Trophoblast cell (in vitro differentiated cells and primary cell): ENCODE data around the gene EML4.

ENCODE experiments used
- DNase-seq, 2 donors: peaks; one replicate each; pipeline ENCODE4 v3.0.0-alpha.2; 2016
- H2AFZ ChIP-seq: 2 replicates; pipeline ENCODE4 v1.6.1; 2013; ENCODE audit warnings: low read length, moderate library complexity, mild to moderate bottlenecking; ENCODE audit not compliant: insufficient read depth, poor library complexity
- H2AK5ac ChIP-seq: 2 replicates; pipeline ENCODE4 v1.6.1; 2013; ENCODE audit warnings: mild to moderate bottlenecking, low read length
- H2BK120ac ChIP-seq: 2 replicates; pipeline ENCODE4 v1.6.1; 2013; ENCODE audit warnings: low read length, mild to moderate bottlenecking, moderate library complexity; ENCODE audit not compliant: insufficient read depth, poor library complexity
- H2BK12ac ChIP-seq: 2 replicates; pipeline ENCODE4 v1.6.1; 2013; ENCODE audit warnings: mild to moderate bottlenecking, low read length, moderate library complexity
- H2BK5ac ChIP-seq: 2 replicates; pipeline ENCODE4 v1.6.1; 2013; ENCODE audit warnings: low read length, low read depth, moderate library complexity, mild to moderate bottlenecking; ENCODE audit not compliant: poor library complexity
- H3K14ac ChIP-seq: 2 replicates; pipeline ENCODE4 v1.6.1; 2013; ENCODE audit warnings: mild to moderate bottlenecking, low read length
- H3K18ac ChIP-seq: 2 replicates; pipeline ENCODE4 v1.6.1; 2013; ENCODE audit warnings: mild to moderate bottlenecking, low read length
- H3K23ac ChIP-seq: 2 replicates; pipeline ENCODE4 v1.6.1; 2013; ENCODE audit warnings: low read length
- H3K27ac ChIP-seq: 2 replicates; pipeline ENCODE4 v1.5.1; 2013; ENCODE audit warnings: low read depth, mild to moderate bottlenecking, inconsistent platforms, low read length, moderate library complexity
- H3K27me3 ChIP-seq: 2 replicates; pipeline ENCODE4 v1.6.1; 2013; ENCODE audit warnings: inconsistent platforms, mild to moderate bottlenecking, low read length, moderate library complexity; ENCODE audit not compliant: insufficient read depth
- H3K36me3 ChIP-seq, 2 experiments: 1 replicate in 1 of 2; 2 replicates in 1 of 2; pipeline ENCODE4 v1.6.1; 2013; ENCODE audit warnings: low read length in 2 of 2, mild to moderate bottlenecking in 2 of 2, moderate library complexity in 1 of 2; ENCODE audit not compliant: insufficient read depth in 2 of 2, control insufficient read depth in 1 of 2
- H3K4ac ChIP-seq: 2 replicates; pipeline ENCODE4 v1.6.1; 2013; ENCODE audit warnings: low read depth, mild to moderate bottlenecking, low read length, moderate library complexity
- H3K4me1 ChIP-seq, 2 experiments: 1 replicate in 1 of 2; 2 replicates in 1 of 2; pipeline ENCODE4 v1.6.1; 2013; ENCODE audit warnings: low read length in 2 of 2, mild to moderate bottlenecking in 2 of 2, moderate library complexity in 1 of 2; ENCODE audit not compliant: insufficient read depth in 2 of 2, control insufficient read depth in 1 of 2
- H3K4me2 ChIP-seq: 2 replicates; pipeline ENCODE4 v1.6.1; 2013; ENCODE audit warnings: inconsistent platforms, mild to moderate bottlenecking, low read length, moderate library complexity
- H3K4me3 ChIP-seq: 2 replicates; pipeline ENCODE4 v1.5.1; 2013; ENCODE audit warnings: mild to moderate bottlenecking, low read depth, low read length, inconsistent platforms
- H3K79me1 ChIP-seq: one replicate; pipeline ENCODE4 v1.6.1; 2013; ENCODE audit warnings: low read length
- H3K79me2 ChIP-seq: 2 replicates; pipeline ENCODE4 v1.6.1; 2013; ENCODE audit warnings: low read length, mild to moderate bottlenecking; ENCODE audit not compliant: control insufficient read depth, insufficient read depth, poor library complexity
- H3K9ac ChIP-seq: 2 replicates; pipeline ENCODE4 v1.6.1; 2013; ENCODE audit warnings: mild to moderate bottlenecking, low read length
- H3K9me3 ChIP-seq: 2 replicates; pipeline ENCODE4 v1.6.1; 2013; ENCODE audit warnings: low read depth, mild to moderate bottlenecking, control low read depth, inconsistent platforms, low read length; ENCODE audit not compliant: insufficient read depth
- H4K12ac ChIP-seq: 2 replicates; pipeline ENCODE4 v1.6.1; 2013; ENCODE audit warnings: low read depth, mild to moderate bottlenecking, low read length, moderate library complexity
- H4K8ac ChIP-seq: 2 replicates; pipeline ENCODE4 v1.6.1; 2013; ENCODE audit warnings: low read depth, mild to moderate bottlenecking, low read length, moderate library complexity
- H4K91ac ChIP-seq: one replicate; pipeline ENCODE4 v1.6.1; 2013; ENCODE audit warnings: low read depth, mild to moderate bottlenecking, low read length, moderate library complexity
- WGBS: extraction: QIAGEN DNeasy Blood & Tissue Kit; methylation state at CpG from one replicate; pipeline ENCODE4 v1.1.7; 2013; ENCODE audit warnings: missing lambda C conversion rate; ENCODE audit not compliant: insufficient read length, insufficient coverage; ENCODE audit errors: extremely low coverage; 5-methylcytosine and 5-hydroxymethylcytosine counted together

Gene EML4

GRCh38 chr2:42233976-42234441, 64.9 kb downstream of the EML4 start:
- no peaks in the 10 kb centered on the region for H3K36me3 ChIP-seq
- no peak overlapping the region for H4K91ac ChIP-seq
- H3K18ac ChIP-seq: no peak overlapping the region
- no peak overlapping the region for H3K14ac ChIP-seq
- H2BK120ac ChIP-seq: no peak overlapping the region
- H2AK5ac ChIP-seq: no peak overlapping the region
- no peaks in the 10 kb centered on the region for H3K79me1 ChIP-seq
- H3K27ac ChIP-seq: peak overlapping the region; percentile 31
- H2BK5ac ChIP-seq: no peak overlapping the region
- H3K9me3 ChIP-seq: no peaks in the 10 kb centered on the region
- WGBS: no CpG with 5 or more reads among the region's 5 CpGs
- no peak overlapping the region for H3K4me3 ChIP-seq
- no peak overlapping the region for H3K23ac ChIP-seq
- H3K4ac ChIP-seq: no peak overlapping the region
- peak overlapping the region; percentile 39 for H3K4me2 ChIP-seq
- no peak overlapping the region for H4K12ac ChIP-seq
- H2AFZ ChIP-seq: no peak overlapping the region
- no peak overlapping the region for H4K8ac ChIP-seq
- no peaks in the 10 kb centered on the region for H3K4me1 ChIP-seq
- H2BK12ac ChIP-seq: no peak overlapping the region
- peak in 1 of 2 donors; percentile 59 for DNase-seq
- no peaks in the 10 kb centered on the region for H3K79me2 ChIP-seq
- H3K9ac ChIP-seq: no peak overlapping the region
- H3K27me3 ChIP-seq: no peaks in the 10 kb centered on the region

- Histone ChIP-seq H3K4me3 (no peak overlapping the region), H3K79me1 (no peaks in the 10 kb centered on the region), H3K27ac (no peak overlapping the region), H3K23ac (no peak overlapping the region), H3K36me3 (no peaks in the 10 kb centered on the region), H3K27me3 (no peaks in the 10 kb centered on the region), H3K4me2 (no peak overlapping the region), H2BK5ac (no peak overlapping the region), H2AK5ac (no peak overlapping the region), H2AFZ (no peak overlapping the region), H2BK12ac (no peak overlapping the region), H3K14ac (no peak overlapping the region), H4K91ac (no peak overlapping the region), H3K9me3 (no peaks in the 10 kb centered on the region), H3K79me2 (no peaks in the 10 kb centered on the region), H3K4me1 (no peaks in the 10 kb centered on the region), H4K8ac (no peak overlapping the region), H4K12ac (no peak overlapping the region), H3K4ac (no peak overlapping the region), H2BK120ac (no peak overlapping the region), H3K9ac (no peak overlapping the region), H3K18ac (no peak overlapping the region)
- no peak for DNase-seq
- no CpG with 5 or more reads among the region's 2 CpGs for whole genome bisulfite sequencing
Observed at GRCh38 chr2:42236911-42237310, 67.8 kb downstream of the EML4 start.

- H3K4me2 ChIP-seq: no peak overlapping the region
- no peak overlapping the region for H2BK12ac ChIP-seq
- no peak overlapping the region for H3K18ac ChIP-seq
- no peak overlapping the region for H4K8ac ChIP-seq
- H3K36me3 ChIP-seq: no peaks in the 10 kb centered on the region
- no peak overlapping the region for H2AK5ac ChIP-seq
- no peak overlapping the region for H4K91ac ChIP-seq
- DNase-seq: peak; percentile 67 to 78
- no peak overlapping the region for H3K9ac ChIP-seq
- H3K27me3 ChIP-seq: no peaks in the 10 kb centered on the region
- H3K23ac ChIP-seq: no peak overlapping the region
- H3K79me1 ChIP-seq: no peaks in the 10 kb centered on the region
- H3K9me3 ChIP-seq: no peaks in the 10 kb centered on the region
- no peak overlapping the region for H3K4me3 ChIP-seq
- no CpG with 5 or more reads among the region's 7 CpGs for WGBS
- no peaks in the 10 kb centered on the region for H3K79me2 ChIP-seq
- H3K4ac ChIP-seq: no peak overlapping the region
- no peak overlapping the region for H2BK120ac ChIP-seq
- no peak overlapping the region for H3K27ac ChIP-seq
- H2AFZ ChIP-seq: no peak overlapping the region
- no peaks in the 10 kb centered on the region for H3K4me1 ChIP-seq
- no peak overlapping the region for H3K14ac ChIP-seq
- no peak overlapping the region for H2BK5ac ChIP-seq
- no peak overlapping the region for H4K12ac ChIP-seq
Observed at GRCh38 chr2:42238644-42239288, 69.6 kb downstream of the EML4 start.

- H4K12ac ChIP-seq: no peak overlapping the region
- no peaks in the 10 kb centered on the region for H3K27me3 ChIP-seq
- H2BK5ac ChIP-seq: no peak overlapping the region
- no peak overlapping the region for H2BK12ac ChIP-seq
- no peak overlapping the region for H3K14ac ChIP-seq
- no peaks in the 10 kb centered on the region for H3K79me1 ChIP-seq
- no peak overlapping the region for H3K4me2 ChIP-seq
- no peak overlapping the region for H2AFZ ChIP-seq
- H3K23ac ChIP-seq: no peak overlapping the region
- H3K27ac ChIP-seq: no peak overlapping the region
- H4K8ac ChIP-seq: no peak overlapping the region
- no peak overlapping the region for H3K9ac ChIP-seq
- H2BK120ac ChIP-seq: no peak overlapping the region
- H3K4ac ChIP-seq: no peak overlapping the region
- H3K4me3 ChIP-seq: no peak overlapping the region
- H3K9me3 ChIP-seq: no peaks in the 10 kb centered on the region
- H3K79me2 ChIP-seq: no peaks in the 10 kb centered on the region
- no peak overlapping the region for H4K91ac ChIP-seq
- H2AK5ac ChIP-seq: no peak overlapping the region
- H3K36me3 ChIP-seq: no peaks in the 10 kb centered on the region
- H3K4me1 ChIP-seq: no peaks in the 10 kb centered on the region
- no peak overlapping the region for H3K18ac ChIP-seq
- WGBS: no CpG with 5 or more reads among the region's 3 CpGs
- DNase-seq: peak in 1 of 2 donors; percentile 10
Observed at GRCh38 chr2:42239289-42239661, 70.1 kb downstream of the EML4 start.
